GM12873 (cell line): Measurements from ENCODE around the gene SETD3.

Experiments
- CTCF ChIP-seq: IDR thresholded peaks from 2 replicates; pipeline ENCODE4 v1.5.1; 2012; ENCODE audit warnings: low read depth, mild to moderate bottlenecking, moderate library complexity, low read length, control low read depth; ENCODE audit not compliant: insufficient read depth; ENCODE audit errors: missing control alignments

SETD3 gene

DNA sequence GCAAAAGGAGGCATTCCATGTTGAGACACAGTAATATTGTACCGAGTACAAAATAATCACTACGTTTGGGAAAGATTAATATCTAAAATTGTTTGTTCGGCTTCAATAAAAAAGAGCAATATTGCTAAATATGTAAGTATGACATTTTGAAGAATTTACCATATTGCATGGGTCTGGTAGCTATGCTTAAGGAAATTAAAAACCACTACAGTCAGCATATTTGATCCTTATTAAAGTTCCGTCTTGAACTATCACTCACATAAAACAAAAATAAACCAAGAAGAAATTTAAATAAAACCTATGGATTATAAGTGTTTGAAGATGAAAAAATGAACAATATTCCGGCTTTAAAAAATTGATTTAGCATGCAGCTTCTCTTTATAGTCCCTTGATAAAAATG lies 63.8 kb downstream of the SETD3 start:
- no peak for TF ChIP-seq CTCF

DNA sequence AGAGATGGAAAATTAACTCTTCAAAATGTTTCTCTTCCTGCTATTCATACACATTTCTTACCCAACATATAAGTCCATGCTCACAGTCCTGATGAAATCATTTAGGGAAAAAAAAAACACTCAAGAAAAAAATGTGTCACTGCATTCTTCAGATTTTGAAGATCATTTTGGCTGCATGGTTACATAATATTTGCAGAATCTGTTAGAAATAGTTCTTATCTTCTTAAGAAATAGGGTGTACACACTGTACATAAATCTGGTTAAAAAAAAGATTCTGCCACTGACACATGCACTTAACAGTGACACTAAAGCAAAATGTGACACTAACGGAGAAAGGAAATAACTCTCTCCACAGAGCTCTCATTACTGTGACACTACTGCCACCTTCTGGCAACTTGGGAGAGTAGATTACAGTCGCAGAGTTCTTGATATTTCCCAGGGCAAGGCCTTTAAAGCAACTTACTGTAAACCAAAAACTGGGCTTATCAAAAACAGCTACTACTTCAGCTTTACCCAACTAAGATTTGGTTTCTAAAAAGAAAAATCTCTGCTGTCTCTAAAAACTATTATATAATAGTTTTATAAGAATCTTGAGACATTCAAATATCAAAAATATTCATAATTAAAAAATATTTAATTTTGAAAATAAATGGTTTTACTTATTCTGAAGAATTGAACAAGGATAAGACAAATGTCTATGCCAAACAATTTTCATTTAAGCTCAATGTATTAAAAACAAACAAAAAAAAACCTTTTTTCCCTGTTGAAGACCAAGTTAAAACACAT lies 65.0 kb downstream of the SETD3 start:
- TF ChIP-seq CTCF: peak; percentile 81

- no peak for TF ChIP-seq CTCF
Measured at GRCh38 chr14:99413911-99414310, 66.7 kb downstream of the SETD3 start.

DNA sequence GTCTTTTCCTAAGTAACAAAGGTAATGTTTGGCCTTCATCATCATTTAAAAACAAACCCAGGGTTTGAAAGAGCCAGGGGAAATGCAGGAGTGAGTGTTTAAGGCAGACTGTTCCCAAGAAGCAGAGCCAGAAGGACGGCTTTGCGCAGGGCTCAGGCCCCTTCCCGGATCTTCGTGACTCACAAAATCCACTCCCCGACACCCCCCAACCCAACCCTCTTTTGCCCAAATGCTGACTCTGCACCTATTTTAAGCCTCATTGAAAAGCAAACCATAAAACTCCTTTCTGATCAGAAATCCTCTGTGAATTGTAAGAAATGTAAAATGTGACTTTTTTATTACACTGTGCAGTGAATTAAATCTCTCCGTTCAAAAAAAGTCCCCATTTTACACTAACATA lies 67.5 kb downstream of the SETD3 start:
- no peak for TF ChIP-seq CTCF

DNA sequence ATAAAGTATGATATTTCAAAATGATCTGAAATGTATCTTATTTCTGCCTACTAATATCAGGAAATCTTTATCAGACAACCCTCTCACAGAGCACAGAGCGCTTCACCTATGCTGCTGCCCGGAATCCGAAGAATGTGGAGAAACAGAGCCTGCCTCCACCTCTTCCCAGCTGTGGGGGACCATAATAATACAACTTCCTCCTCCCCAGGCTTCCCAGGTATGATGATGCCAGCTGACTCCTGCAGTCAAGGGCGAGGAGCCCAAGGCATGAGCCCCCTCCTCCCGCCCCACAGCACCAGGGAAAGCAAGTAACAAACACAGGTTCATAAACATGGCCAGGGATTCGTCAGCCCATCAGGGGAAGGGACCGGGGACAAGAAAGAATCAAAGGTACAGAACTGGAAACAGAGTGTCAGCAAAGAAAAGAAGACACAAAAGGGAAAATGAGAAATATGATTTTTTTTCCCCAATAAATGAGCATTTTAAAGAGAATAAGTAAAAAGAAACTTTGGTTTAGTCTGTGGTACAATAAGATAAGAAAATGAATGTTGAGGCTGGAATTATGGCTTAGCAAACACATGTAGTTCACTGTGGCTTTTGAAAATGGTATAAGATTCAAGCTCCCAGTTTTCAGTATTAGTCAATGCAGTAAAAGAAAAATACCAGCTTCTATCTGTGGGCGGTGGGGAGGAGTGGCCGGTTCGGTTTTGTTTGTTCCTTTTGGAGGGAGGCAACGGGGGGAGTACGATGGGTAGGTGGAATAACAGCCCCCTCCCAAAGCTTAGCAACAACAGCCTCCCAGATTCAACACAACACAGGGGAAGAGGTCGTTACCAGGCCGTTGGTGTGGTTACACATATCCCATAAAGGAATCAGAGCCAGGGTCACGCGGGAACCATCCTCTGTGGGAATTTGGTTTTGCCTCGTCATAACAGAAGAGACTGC lies 68.3 kb downstream of the SETD3 start:
- TF ChIP-seq CTCF: no peak

DNA sequence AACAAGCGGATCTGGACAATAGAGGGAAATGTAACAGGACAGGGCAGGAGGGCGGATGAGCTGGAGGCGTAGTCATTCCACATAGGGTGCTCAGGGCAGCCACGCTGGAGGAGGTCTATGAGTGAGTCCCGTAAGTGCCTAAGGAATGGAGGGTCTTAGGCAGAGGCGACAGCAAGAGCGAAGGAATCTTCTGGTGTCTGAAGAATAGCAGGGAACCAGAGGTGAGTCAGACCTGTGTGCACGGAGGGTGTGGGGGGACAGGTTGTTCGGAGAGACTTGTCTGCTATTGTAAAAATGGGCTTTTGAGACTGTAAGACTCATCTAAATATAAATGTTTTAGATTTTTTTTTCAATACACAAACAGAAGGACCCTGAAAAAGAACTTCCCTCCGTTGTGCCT lies 70.6 kb downstream of the SETD3 start:
- no peak for TF ChIP-seq CTCF

- no peak for TF ChIP-seq CTCF
Measured at GRCh38 chr14:99408971-99409289, 71.7 kb downstream of the SETD3 start.
